ENCODE results near the gene GSC2.

The GSC2 gene

GRCh38 chr22:19134176-19134831 lies 15.8 kb downstream of the GSC2 start:
- no peak for ATAC-seq
- no peak for DNase-seq (ENCODE audit: low spot score in 2 of 2)
- Mint-ChIP-seq H3K27ac (no peak overlapping the region), H3K36me3 (peaks cover 56% of the 10 kb centered on the region), H3K4me1 (peaks cover 6% of the 10 kb centered on the region), H3K9me3 (no peaks in the 10 kb centered on the region), H3K4me3 (no peak overlapping the region)

GRCh38 chr22:19133561-19133960 lies 16.5 kb downstream of the GSC2 start:
- Mint-ChIP-seq H3K27ac (peak overlapping the region; percentile 54), H3K36me3 (peaks cover 51% of the 10 kb centered on the region)

GRCh38 chr22:19132693-19133400 lies 17.2 kb downstream of the GSC2 start:
- peaks cover 6% of the 10 kb centered on the region for H3K4me1 Mint-ChIP-seq
- peak overlapping the region; percentile 54 for H3K27ac Mint-ChIP-seq
- H3K36me3 Mint-ChIP-seq, result peaks cover 51% of the 10 kb centered on the region
- H3K9me3 Mint-ChIP-seq, result no peaks in the 10 kb centered on the region
- H3K4me3 Mint-ChIP-seq, result no peak overlapping the region
- no peak for DNase-seq (ENCODE audit: low spot score in 2 of 2)
- ATAC-seq, result no peak

More at GRCh38 chr22:19133561-19133960, 16.5 kb downstream of the GSC2 start:
- no peak for DNase-seq (ENCODE audit: low spot score in 2 of 2)
- H3K9me3 Mint-ChIP-seq, result no peaks in the 10 kb centered on the region
- ATAC-seq, result no peak
- peaks cover 6% of the 10 kb centered on the region for H3K4me1 Mint-ChIP-seq
- no peak overlapping the region for H3K4me3 Mint-ChIP-seq

GRCh38 chr22:19132153-19132552 lies 17.9 kb downstream of the GSC2 start:
- Mint-ChIP-seq H3K36me3 (peaks cover 46% of the 10 kb centered on the region), H3K4me3 (no peak overlapping the region), H3K4me1 (peaks cover 6% of the 10 kb centered on the region), H3K27ac (no peak overlapping the region), H3K9me3 (no peaks in the 10 kb centered on the region)
- ATAC-seq (no peak), DNase-seq (ENCODE audit: low spot score in 2 of 2) (no peak)

GRCh38 chr22:19131685-19132015 lies 18.4 kb downstream of the GSC2 start:
- H3K4me3 Mint-ChIP-seq, result no peak overlapping the region
- H3K27ac Mint-ChIP-seq, result no peak overlapping the region
- DNase-seq (ENCODE audit: low spot score in 2 of 2) (no peak), ATAC-seq (no peak)
- H3K4me1 Mint-ChIP-seq, result peaks cover 6% of the 10 kb centered on the region
- peaks cover 41% of the 10 kb centered on the region for H3K36me3 Mint-ChIP-seq
- no peaks in the 10 kb centered on the region for H3K9me3 Mint-ChIP-seq

GRCh38 chr22:19130959-19131684 lies 19.0 kb downstream of the GSC2 start, which contains the start of gene TSSK2:
Gene TSSK2 (plus strand): TSS chr22:19131308. CDS start chr22:19131400, 92 bp downstream.
- ATAC-seq (no peak), DNase-seq (ENCODE audit: low spot score in 2 of 2) (no peak)
- H3K36me3 Mint-ChIP-seq, result peaks cover 36% of the 10 kb centered on the region
- H3K27ac Mint-ChIP-seq, result no peak within 1 kb of the TSS
- peaks cover 6% of the 10 kb centered on the region for H3K4me1 Mint-ChIP-seq
- no peak within 1 kb of the TSS for H3K4me3 Mint-ChIP-seq
- no peaks in the 10 kb centered on the region for H3K9me3 Mint-ChIP-seq

- Mint-ChIP-seq H3K36me3 (peaks cover 23% of the 10 kb centered on the region), H3K4me1 (no peaks in the 10 kb centered on the region), H3K4me3 (no peak overlapping the region), H3K9me3 (no peaks in the 10 kb centered on the region), H3K27ac (no peak overlapping the region)
- ATAC-seq (no peak), DNase-seq (ENCODE audit: low spot score in 2 of 2) (no peak)
Observed at GRCh38 chr22:19129871-19130270, 20.2 kb downstream of the GSC2 start.

- Mint-ChIP-seq H3K4me3 (no peak overlapping the region), H3K36me3 (peaks cover 17% of the 10 kb centered on the region), H3K27ac (no peak overlapping the region), H3K9me3 (no peaks in the 10 kb centered on the region), H3K4me1 (no peaks in the 10 kb centered on the region)
- DNase-seq (ENCODE audit: low spot score in 2 of 2) (no peak), ATAC-seq (no peak)
Observed at GRCh38 chr22:19128946-19129727, 21.0 kb downstream of the GSC2 start.

- ATAC-seq (no peak), DNase-seq (ENCODE audit: low spot score in 2 of 2) (no peak)
- Mint-ChIP-seq H3K9me3 (no peaks in the 10 kb centered on the region), H3K4me3 (no peak overlapping the region), H3K27ac (no peak overlapping the region), H3K36me3 (peaks cover 6% of the 10 kb centered on the region), H3K4me1 (peaks cover 2% of the 10 kb centered on the region)
Observed at GRCh38 chr22:19128009-19128401, 22.1 kb downstream of the GSC2 start.

- Mint-ChIP-seq H3K27ac (no peak overlapping the region), H3K36me3 (peaks cover under 1% of the 10 kb centered on the region), H3K9me3 (no peaks in the 10 kb centered on the region), H3K4me3 (no peak overlapping the region), H3K4me1 (peaks cover 7% of the 10 kb centered on the region)
- DNase-seq (ENCODE audit: low spot score in 2 of 2) (no peak), ATAC-seq (no peak)
Observed at GRCh38 chr22:19127329-19128008, 22.6 kb downstream of the GSC2 start.

GRCh38 chr22:19126309-19127273 lies 23.5 kb downstream of the GSC2 start:
- DNase-seq (ENCODE audit: low spot score in 2 of 2) (no peak), ATAC-seq (no peak)
- Mint-ChIP-seq H3K36me3 (no peaks in the 10 kb centered on the region), H3K4me3 (no peak overlapping the region), H3K27ac (no peak overlapping the region), H3K4me1 (peaks cover 8% of the 10 kb centered on the region), H3K9me3 (no peaks in the 10 kb centered on the region)

GRCh38 chr22:19125474-19126308 lies 24.4 kb downstream of the GSC2 start:
- Mint-ChIP-seq H3K4me1 (peaks cover 16% of the 10 kb centered on the region), H3K4me3 (no peak overlapping the region), H3K27ac (no peak overlapping the region), H3K9me3 (no peaks in the 10 kb centered on the region), H3K36me3 (no peaks in the 10 kb centered on the region)
- no peak for ATAC-seq
- DNase-seq (ENCODE audit: low spot score in 2 of 2), result no peak

GRCh38 chr22:19125011-19125410 lies 25.1 kb downstream of the GSC2 start:
- H3K27ac Mint-ChIP-seq, result no peak overlapping the region
- no peaks in the 10 kb centered on the region for H3K9me3 Mint-ChIP-seq
- H3K4me1 Mint-ChIP-seq, result peaks cover 23% of the 10 kb centered on the region
- DNase-seq (ENCODE audit: low spot score in 2 of 2) (no peak), ATAC-seq (no peak)
- no peak overlapping the region for H3K4me3 Mint-ChIP-seq
- H3K36me3 Mint-ChIP-seq, result no peaks in the 10 kb centered on the region

All from stimulated activated effector memory CD8-positive, alpha-beta T cell treated with anti-CD3 and anti-CD28 coated beads, Interleukin-12 subunit alpha, Interleukin-12 subunit beta, amount 100 ng/mL, for 72 hours (primary cell).